Measurements from ENCODE around the gene CLDN24.

CLDN24 gene

DNA sequence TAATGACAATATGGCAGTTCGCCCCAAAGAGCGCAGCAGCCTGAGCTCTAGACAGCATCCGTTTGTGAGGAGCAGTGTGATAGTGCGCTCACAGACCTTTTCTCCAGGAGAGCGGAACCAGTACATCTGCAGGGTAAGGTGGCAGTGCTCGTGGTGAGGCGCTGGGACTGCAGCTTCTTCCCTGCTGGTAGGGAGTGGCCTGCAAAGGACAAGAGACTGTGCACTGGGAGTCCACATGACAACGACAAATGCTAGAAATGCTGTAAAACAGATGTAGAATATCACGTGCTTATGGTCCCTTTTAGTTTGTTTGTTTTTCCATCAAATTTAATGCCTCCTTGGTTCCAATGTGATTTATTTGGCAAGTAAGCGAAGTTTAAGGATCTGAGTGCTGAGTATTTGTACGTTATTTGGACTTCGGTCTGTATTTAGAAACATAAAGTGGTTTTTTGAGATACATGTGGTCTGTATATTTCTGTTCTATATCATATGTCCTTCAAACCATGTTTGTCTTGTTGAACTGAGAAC, 37.9 kb downstream of the CLDN24 start:
- DNase-seq (ENCODE audit: low spot score): no peak

DNA sequence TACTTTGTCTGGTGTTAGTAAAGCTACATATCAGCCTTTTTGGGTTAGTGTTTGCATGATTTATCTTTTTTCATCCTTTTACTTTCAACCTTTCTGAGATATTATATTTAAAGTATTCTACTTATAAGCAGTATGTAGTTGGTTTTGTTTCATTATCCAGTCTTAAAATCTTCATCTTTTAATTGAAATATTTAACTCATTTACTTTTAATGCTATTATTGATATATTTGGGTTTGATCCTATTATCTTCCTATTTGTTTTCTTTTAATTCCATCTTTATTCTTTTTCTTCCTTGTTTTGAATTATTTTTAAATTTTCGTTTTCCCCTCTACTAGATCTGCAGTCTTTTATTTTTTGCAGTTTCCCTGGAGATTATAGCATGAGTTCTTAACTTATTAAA, 46.1 kb downstream of the CLDN24 start:
- no peak for DNase-seq (ENCODE audit: low spot score)

DNA sequence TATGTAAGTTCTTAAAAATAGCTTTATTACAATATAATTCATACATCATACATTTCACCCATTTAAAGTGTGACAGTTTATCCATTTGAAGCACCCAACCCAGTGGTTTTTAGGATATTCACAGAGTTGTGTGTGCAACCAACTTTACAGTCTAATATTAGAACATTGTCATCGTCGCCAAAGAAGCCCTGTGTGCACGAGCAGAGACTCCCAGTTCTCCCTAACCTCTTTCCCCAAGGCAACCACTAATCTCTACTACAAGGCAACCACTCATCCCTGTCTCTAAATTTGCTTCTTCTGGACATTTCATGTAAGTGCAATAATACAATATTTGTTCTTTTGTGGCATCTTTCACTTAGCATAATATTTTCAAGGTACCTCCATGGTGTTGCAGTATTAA, 49.8 kb downstream of the CLDN24 start:
- no peak for DNase-seq (ENCODE audit: low spot score)
